ENCODE measurements around the gene SULT1A1. TPM values are rescaled to one million over a fixed set of nuclear protein-coding genes. Genes with fewer than 3 reads are reported as not detected.

The SULT1A1 gene
- total RNA-seq, 1 donor from 2014 or later, result 11.4 TPM

DNA sequence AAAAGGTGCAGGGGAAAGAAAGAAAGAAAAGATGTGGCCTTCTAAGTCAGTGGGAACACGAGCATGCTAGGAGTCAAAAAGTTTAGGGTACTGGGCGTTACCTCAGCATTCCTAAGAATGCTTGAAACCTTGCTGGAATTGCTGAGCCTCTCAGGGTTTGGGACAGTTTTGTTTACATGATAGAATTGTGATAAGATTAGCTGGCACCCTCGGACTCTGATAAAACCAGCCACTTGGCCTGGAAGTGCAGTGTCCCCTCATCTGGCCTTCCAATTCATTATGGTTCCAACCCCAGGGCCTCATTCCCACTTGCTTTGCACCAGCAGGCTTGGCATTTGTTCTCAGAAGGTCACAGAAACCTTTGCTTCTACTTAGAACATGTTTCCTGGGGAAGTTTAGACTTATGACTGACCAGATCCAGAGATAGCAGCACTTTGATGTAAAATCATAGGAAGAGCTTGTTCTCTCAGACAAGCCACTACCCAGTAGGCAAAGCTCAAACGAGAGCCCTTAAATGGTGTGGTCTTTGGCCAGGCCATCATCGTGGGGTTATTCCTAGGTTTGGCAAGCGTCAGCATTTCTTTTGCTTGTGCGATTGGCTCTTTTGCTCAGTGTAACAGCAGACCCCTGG is 48.2 kb downstream of the SULT1A1 start:
- no peak for TF ChIP-seq CTCF (IDR thresholded peaks at IDR 0.05)
- Mint-ChIP-seq H3K4me1 (ENCODE audit: unreplicated experiment) (no peaks in the 10 kb centered on the region), H3K9me3 (ENCODE audit: unreplicated experiment) (no peaks in the 10 kb centered on the region), H3K27ac (ENCODE audit: unreplicated experiment) (no peak overlapping the region), H3K4me3 (ENCODE audit: unreplicated experiment) (no peak overlapping the region), H3K36me3 (ENCODE audit: unreplicated experiment) (peaks cover 15% of the 10 kb centered on the region), H3K27me3 (ENCODE audit: unreplicated experiment) (no peaks in the 10 kb centered on the region)
- DNase-seq (ENCODE audit: extremely low spot score, unreplicated experiment), result no peak

DNA sequence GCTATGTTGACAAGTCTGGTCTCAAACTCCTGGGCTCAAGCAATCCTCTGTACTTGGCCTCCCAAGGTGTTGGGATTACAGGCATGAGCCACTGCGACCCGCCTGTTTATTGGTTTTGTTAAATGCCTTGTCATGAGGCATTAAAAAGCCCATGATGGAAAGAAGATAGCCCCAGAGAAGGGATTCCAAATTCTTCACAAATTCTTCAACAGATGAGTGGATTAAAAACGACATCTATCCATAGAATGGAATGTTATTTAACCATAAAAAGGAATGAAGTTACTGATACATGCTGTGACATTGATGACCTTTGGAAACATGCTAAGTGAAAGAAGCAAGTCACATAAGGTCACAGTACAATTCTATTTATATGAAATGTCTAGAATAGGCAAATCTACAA is 51.4 kb downstream of the SULT1A1 start:
- no peak overlapping the region for H3K4me3 Mint-ChIP-seq (ENCODE audit: unreplicated experiment)

DNA sequence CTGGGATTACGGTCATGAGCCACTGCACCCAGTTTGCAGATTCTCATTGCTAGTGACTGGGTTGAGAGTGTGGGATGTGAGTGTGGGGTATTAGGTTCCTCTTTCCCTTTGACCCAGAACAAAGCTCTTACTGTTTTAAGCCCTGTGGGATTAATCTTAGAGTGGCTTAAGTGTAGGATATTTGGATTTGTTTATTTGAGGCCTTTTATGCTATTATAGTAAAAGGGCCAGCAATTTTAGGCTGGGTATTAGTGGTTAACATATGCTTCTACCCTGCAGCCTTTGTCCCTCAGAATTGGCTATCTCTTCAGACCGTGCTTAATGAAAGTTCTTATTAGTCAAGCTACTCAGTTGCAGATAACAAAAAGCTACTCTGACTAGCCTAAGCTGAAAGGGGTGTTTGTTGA is 52.9 kb downstream of the SULT1A1 start:
- TF ChIP-seq CTCF (IDR thresholded peaks at IDR 0.05), result no peak
- no peak for DNase-seq (ENCODE audit: extremely low spot score, unreplicated experiment)
- H3K9me3 Mint-ChIP-seq (ENCODE audit: unreplicated experiment), result no peaks in the 10 kb centered on the region
- H3K27me3 Mint-ChIP-seq (ENCODE audit: unreplicated experiment), result no peaks in the 10 kb centered on the region
- H3K4me1 Mint-ChIP-seq (ENCODE audit: unreplicated experiment), result peaks cover 10% of the 10 kb centered on the region
- H3K36me3 Mint-ChIP-seq (ENCODE audit: unreplicated experiment), result peaks cover 13% of the 10 kb centered on the region
- no peak overlapping the region for H3K27ac Mint-ChIP-seq (ENCODE audit: unreplicated experiment)
- H3K4me3 Mint-ChIP-seq (ENCODE audit: unreplicated experiment), result no peak overlapping the region

More for the DNA sequence above, 51.4 kb downstream of the SULT1A1 start:
- Mint-ChIP-seq H3K27me3 (ENCODE audit: unreplicated experiment) (no peaks in the 10 kb centered on the region), H3K36me3 (ENCODE audit: unreplicated experiment) (peaks cover 13% of the 10 kb centered on the region), H3K9me3 (ENCODE audit: unreplicated experiment) (no peaks in the 10 kb centered on the region), H3K4me1 (ENCODE audit: unreplicated experiment) (peaks cover 10% of the 10 kb centered on the region), H3K27ac (ENCODE audit: unreplicated experiment) (no peak overlapping the region)
- no peak for DNase-seq (ENCODE audit: extremely low spot score, unreplicated experiment)
- TF ChIP-seq CTCF (IDR thresholded peaks at IDR 0.05), result no peak

- TF ChIP-seq CTCF (IDR thresholded peaks at IDR 0.05), result no peak
- Mint-ChIP-seq H3K9me3 (ENCODE audit: unreplicated experiment) (no peaks in the 10 kb centered on the region), H3K27me3 (ENCODE audit: unreplicated experiment) (no peaks in the 10 kb centered on the region), H3K4me3 (ENCODE audit: unreplicated experiment) (no peak overlapping the region), H3K36me3 (ENCODE audit: unreplicated experiment) (peaks cover 13% of the 10 kb centered on the region), H3K27ac (ENCODE audit: unreplicated experiment) (no peak overlapping the region), H3K4me1 (ENCODE audit: unreplicated experiment) (peaks cover 10% of the 10 kb centered on the region)
- DNase-seq (ENCODE audit: extremely low spot score, unreplicated experiment), result no peak
Observed at GRCh38 chr16:28555561-28555960, 54.3 kb downstream of the SULT1A1 start.

Other genes starting within 250 kb of the SULT1A1 start
- 5.2 and 7.0 TPM in 2 replicates for gene NPIPB6, start 246.5 kb downstream of the SULT1A1 start, total RNA-seq
- 103 and 106 TPM in 2 replicates for gene EIF3CL, start 206.2 kb downstream of the SULT1A1 start, total RNA-seq
- 0.78 TPM in 1 of 2 replicates, not detected in the other for gene NPIPB7, start 137.7 kb downstream of the SULT1A1 start, total RNA-seq
- gene CLN3, start 118.0 kb downstream of the SULT1A1 start, total RNA-seq, result 39.4 and 50.7 TPM in 2 replicates
- gene APOBR, start 115.4 kb downstream of the SULT1A1 start, total RNA-seq, result 0.16 TPM in 1 of 2 replicates, not detected in the other
- gene IL27, start 103.2 kb downstream of the SULT1A1 start, total RNA-seq, result not detected in 2 replicates
- gene NUPR1, start 71.1 kb downstream of the SULT1A1 start, total RNA-seq, result 124 and 138 TPM in 2 replicates
- gene SGF29, start 56.1 kb downstream of the SULT1A1 start, total RNA-seq, result 20.4 and 29.7 TPM in 2 replicates
- 0.51 TPM in 1 of 2 replicates, not detected in the other for gene SULT1A2, start 13.0 kb downstream of the SULT1A1 start, total RNA-seq
- not detected in 2 replicates for gene NPIPB8, start 28.0 kb upstream of the SULT1A1 start, total RNA-seq
- 950 and 1,034 TPM in 2 replicates for gene EIF3C, start 101.4 kb upstream of the SULT1A1 start, total RNA-seq
- 2.6 and 4.2 TPM in 2 replicates for gene NPIPB9, start 141.7 kb upstream of the SULT1A1 start, total RNA-seq
- gene ATXN2L, start 213.0 kb upstream of the SULT1A1 start, total RNA-seq, result 208 and 210 TPM in 2 replicates
- 122 and 132 TPM in 2 replicates for gene TUFM, start 236.3 kb upstream of the SULT1A1 start, total RNA-seq

Data from osteocyte (in vitro differentiated cells).